ENCODE results near the gene PDGFC. TPM values are rescaled to one million over a fixed set of nuclear protein-coding genes. Genes with fewer than 3 reads are reported as not detected.
"Not testable (repeated sequence)": the region's sequence is repeated elsewhere in the genome, so short reads cannot be mapped to it uniquely, and the experiment has no call there.

PDGFC gene
- total and polyA plus RNA-seq, 2 donors: 23.4 to 73.5 TPM

DNA sequence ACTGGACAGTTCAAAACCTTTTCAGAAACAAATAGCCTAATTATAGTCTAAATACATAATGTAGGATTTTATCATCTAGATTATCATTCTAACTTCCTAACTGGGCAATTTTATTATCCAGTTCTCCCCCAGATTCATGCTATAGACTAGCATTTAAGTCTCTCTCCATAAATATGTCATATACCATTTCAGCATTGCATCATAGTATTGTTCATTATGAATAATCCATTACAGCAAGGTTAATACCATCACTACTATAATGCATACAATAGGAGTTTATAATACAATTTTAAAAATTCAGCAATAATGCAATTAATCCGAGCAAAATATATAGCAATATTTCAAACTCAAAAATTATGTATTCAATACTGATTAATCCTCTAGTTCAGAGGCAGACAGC lies 77.4 kb downstream of the PDGFC start:
- Histone ChIP-seq H3K36me3 (ENCODE audit: insufficient read depth) (no peaks in the 10 kb centered on the region), H3K27ac (ENCODE audit: low read depth) (no peak overlapping the region), H3K4me1 (ENCODE audit: insufficient read depth) (no peaks in the 10 kb centered on the region), H3K4me3 (ENCODE audit: low read depth, low read length) (no peak overlapping the region)
- WGBS: 93% methylated on average over 1 of the region's 1 CpG
- DNase-seq (ENCODE audit: extremely low spot score): no peak

DNA sequence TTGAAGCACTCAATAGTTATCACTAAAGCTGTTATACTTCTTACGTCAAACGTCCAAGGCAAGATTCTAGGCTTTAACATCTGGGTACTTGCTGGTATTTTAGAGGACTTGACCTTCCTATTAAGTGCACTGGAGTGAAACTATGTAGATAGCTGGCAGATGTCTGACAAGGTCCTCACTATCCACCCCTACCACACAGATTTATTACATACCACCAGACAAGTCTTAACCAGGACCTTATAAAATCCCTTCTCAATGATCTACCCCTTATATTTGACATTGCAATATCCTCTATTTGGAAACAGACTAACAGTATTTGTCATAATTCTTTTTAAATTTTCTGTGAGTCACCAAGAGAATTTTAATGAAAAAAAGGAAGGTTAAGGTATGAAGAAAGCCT lies 78.8 kb downstream of the PDGFC start:
- H3K36me3 ChIP-seq (ENCODE audit: insufficient read depth): no peaks in the 10 kb centered on the region
- H3K4me1 ChIP-seq (ENCODE audit: insufficient read depth): no peaks in the 10 kb centered on the region
- WGBS: 67% methylated on average over 2 of the region's 2 CpGs
- no peak overlapping the region for H3K4me3 ChIP-seq (ENCODE audit: low read depth, low read length)
- DNase-seq (ENCODE audit: extremely low spot score): no peak
- no peak overlapping the region for H3K27ac ChIP-seq (ENCODE audit: low read depth)

DNA sequence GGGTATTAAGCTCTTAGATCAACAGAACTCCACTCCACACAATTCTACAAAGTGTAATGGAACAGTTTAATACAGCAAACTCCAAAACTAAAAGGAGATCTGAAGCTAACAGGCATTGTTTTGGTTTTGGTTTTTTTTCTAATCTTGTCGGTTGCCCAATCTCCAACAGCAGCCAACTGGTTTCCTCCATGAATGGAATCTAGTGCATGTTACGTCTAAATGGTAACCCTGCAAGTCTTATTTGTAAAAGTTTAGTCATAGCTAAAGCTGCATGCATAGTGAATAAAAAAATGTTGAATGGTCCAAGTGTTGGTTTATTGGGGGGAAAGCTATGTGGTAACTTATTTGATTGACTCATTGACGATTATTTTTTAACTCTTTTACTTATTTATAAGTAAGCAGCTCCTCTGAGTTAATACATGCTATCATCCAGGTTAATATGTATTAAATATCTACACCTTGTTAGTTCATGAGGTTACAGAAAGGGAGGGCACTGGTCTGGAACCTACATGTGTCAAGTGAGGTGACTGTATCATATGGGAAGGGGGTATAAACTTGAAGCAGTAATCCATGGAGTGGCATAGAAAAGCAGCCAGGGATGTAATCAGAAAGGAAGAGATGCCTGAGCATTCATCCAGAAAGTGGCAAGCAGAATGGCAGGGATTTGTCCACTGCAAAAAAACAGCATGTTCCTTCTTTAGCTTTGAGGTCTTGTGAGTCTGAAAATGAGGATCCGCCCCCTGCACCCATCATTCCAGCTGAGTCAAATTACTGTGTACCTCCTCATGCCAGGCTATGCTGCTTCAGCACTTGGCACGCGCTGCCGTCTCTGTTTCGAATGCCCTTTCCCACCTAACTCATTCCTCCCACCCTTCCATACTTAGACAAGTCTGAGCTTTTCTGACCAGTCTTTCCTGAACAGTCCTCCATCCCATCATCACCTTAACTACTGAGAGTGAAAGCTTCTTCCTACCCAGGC lies 81.7 kb downstream of the PDGFC start:
- Histone ChIP-seq H3K4me3 (ENCODE audit: low read depth, low read length) (no peak overlapping the region), H3K4me1 (ENCODE audit: insufficient read depth) (no peaks in the 10 kb centered on the region), H3K27ac (ENCODE audit: low read depth) (no peak overlapping the region), H3K36me3 (ENCODE audit: insufficient read depth) (no peaks in the 10 kb centered on the region)
- DNase-seq (ENCODE audit: extremely low spot score): no peak
- WGBS: 83% methylated on average over 8 of the region's 8 CpGs

DNA sequence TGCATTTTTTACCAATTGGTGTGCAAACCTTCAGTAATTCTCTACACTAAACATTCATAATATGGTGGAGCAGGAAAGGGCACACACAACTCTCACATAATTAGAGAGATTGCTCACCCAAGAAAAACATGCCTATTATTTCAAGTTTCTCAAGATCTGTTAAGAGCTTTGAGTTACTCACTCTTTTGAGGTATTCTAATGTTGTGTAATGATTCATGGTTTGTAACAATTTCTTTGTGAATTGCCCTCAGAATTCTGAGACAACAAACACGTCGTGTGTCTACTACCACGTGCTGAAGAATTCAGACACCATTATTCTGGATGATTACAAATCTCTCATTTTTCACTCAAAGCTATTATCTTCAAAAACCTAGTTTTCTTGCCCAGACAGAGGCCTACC lies 82.8 kb downstream of the PDGFC start:
- Histone ChIP-seq H3K4me3 (ENCODE audit: low read depth, low read length) (no peak overlapping the region), H3K27ac (ENCODE audit: low read depth) (no peak overlapping the region), H3K36me3 (ENCODE audit: insufficient read depth) (no peaks in the 10 kb centered on the region), H3K4me1 (ENCODE audit: insufficient read depth) (no peaks in the 10 kb centered on the region)
- no peak for DNase-seq (ENCODE audit: extremely low spot score)
- 91% methylated on average over 3 of the region's 3 CpGs for WGBS

DNA sequence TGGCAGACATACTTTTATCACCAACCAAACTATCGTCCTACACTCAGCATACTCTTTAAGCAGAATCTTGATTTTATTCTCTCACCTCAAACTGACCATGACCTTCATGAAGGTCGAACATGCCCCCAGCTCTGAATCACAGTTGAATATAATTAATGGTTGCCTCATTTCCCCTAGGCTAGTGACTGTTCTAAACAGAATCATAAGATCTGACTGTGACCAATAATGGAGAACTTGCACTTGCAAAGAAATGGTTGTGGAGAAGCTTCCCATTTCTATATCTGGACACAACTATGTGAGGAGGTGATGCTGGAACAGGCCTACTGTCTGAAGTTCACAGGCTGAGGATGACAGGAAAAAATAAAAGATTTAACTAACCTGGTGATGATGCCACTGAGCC lies 85.1 kb downstream of the PDGFC start:
- 94% methylated on average over 2 of the region's 2 CpGs for WGBS
- H3K4me1 ChIP-seq (ENCODE audit: insufficient read depth): no peaks in the 10 kb centered on the region
- no peak overlapping the region for H3K27ac ChIP-seq (ENCODE audit: low read depth)
- no peak overlapping the region for H3K4me3 ChIP-seq (ENCODE audit: low read depth, low read length)
- no peak for DNase-seq (ENCODE audit: extremely low spot score)
- H3K36me3 ChIP-seq (ENCODE audit: insufficient read depth): no peaks in the 10 kb centered on the region

DNA sequence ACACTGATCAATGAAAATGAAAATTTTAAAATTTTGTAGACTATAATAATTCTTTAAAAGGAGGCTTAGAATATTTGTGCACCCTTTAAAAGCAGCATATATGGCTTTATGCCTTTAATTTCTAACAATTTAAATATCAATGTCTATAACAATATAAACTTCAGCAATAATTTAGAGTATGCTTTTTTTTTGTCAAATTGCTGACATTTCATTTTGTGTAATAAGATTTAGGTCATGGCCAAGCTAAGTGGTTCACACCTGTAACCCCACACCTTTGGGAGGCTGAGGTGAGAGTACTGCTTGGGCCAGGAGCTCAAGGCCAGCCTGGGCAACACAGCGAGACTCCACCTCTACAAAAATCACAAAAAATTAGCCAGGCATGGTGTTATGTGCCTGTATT lies 86.2 kb downstream of the PDGFC start:
- DNase-seq (ENCODE audit: extremely low spot score): no peak
- Histone ChIP-seq H3K4me1 (ENCODE audit: insufficient read depth) (no peaks in the 10 kb centered on the region), H3K27ac (ENCODE audit: low read depth) (no peak overlapping the region), H3K4me3 (ENCODE audit: low read depth, low read length) (no peak overlapping the region), H3K36me3 (ENCODE audit: insufficient read depth) (no peaks in the 10 kb centered on the region)
- 98% methylated on average over 1 of the region's 1 CpG for WGBS

DNA sequence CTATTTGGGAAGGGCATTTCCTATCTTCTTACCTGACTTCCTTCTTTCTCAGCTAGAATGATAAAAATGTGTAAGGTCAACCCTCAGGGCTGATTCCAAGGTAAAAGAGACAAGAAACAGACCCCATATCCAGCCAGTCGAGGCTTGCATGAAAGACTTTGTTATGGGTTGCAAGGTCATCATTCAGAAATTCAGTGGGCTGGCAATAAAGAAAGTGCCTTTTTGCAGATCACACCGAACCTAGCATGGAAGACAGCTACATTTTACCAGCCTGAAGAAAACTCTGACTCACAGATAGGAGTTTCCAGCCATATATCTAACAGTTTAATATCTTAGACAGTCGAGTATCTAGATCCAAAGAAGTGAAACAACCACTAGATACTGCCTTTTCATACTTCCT lies 87.4 kb downstream of the PDGFC start:
- H3K4me1 ChIP-seq (ENCODE audit: insufficient read depth): no peaks in the 10 kb centered on the region
- no peak overlapping the region for H3K4me3 ChIP-seq (ENCODE audit: low read depth, low read length)
- DNase-seq (ENCODE audit: extremely low spot score): no peak
- H3K27ac ChIP-seq (ENCODE audit: low read depth): no peak overlapping the region
- 48% methylated on average over 3 of the region's 3 CpGs for WGBS
- no peaks in the 10 kb centered on the region for H3K36me3 ChIP-seq (ENCODE audit: insufficient read depth)

DNA sequence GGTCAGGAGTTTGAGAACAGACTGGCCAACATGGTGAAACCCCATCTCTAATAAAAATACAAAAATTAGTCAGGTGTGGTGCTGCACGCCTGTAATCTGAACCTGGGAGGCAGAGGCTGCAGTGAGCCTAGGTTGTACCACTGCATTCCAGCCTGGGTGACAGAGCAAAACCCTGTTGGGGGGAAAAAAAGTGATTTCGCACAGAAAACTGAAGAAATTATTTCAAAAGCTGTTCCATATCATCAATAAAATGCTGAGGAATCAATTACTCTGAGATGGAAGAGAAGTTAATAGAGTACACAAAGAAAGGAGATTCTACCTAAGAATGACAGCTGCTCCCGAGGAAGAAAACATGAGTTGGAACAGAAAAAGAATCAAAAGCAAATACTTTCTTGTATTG lies 95.9 kb downstream of the PDGFC start:
- H3K36me3 ChIP-seq (ENCODE audit: insufficient read depth): no peaks in the 10 kb centered on the region
- H3K4me1 ChIP-seq (ENCODE audit: insufficient read depth): no peaks in the 10 kb centered on the region
- no peak overlapping the region for H3K4me3 ChIP-seq (ENCODE audit: low read depth, low read length)
- no peak overlapping the region for H3K27ac ChIP-seq (ENCODE audit: low read depth)
- no peak for DNase-seq (ENCODE audit: extremely low spot score)
- 94% methylated on average over 3 of the region's 3 CpGs for WGBS

DNA sequence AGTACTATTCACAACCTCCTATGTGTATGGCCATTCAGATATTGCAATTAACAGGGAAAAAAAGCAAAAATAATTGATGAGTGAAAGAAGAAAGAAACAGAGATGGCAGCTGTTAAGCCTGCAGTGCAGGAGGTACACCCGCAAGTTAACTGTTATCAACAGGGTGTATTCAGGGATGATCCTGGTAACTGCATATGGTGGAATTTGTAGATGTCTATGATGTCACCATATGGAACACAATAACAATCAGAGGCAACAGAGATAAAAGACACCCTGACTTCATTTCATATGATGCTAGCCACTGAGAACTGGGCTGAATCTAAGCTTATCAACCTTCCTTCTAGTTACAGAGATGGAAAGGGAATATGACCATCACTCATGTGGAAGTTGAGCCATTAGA lies 96.5 kb downstream of the PDGFC start:
- Histone ChIP-seq H3K27ac (ENCODE audit: low read depth) (no peak overlapping the region), H3K4me1 (ENCODE audit: insufficient read depth) (no peaks in the 10 kb centered on the region), H3K4me3 (ENCODE audit: low read depth, low read length) (no peak overlapping the region), H3K36me3 (ENCODE audit: insufficient read depth) (no peaks in the 10 kb centered on the region)
- WGBS: 97% methylated on average over 1 of the region's 1 CpG
- no peak for DNase-seq (ENCODE audit: extremely low spot score)

DNA sequence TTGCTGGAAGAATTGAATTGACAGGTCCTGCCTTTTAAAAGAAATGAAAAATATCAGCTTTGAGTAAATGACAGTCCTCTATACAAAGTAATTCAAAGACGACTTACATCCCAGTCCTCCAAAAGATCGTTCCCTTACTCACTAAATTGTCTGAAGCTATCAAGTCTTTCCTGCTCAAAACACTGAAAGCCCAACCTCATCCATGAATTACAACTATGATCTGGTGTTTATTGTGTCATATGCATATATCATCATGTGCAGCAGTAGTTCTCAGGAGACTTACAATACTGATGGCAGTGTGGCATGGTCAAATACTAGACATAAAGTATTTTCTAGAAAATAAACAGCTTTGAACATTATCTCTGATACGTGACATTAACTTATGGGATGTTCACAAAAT lies 97.8 kb downstream of the PDGFC start:
- WGBS: 89% methylated on average over 3 of the region's 3 CpGs
- Histone ChIP-seq H3K4me1 (ENCODE audit: insufficient read depth) (no peaks in the 10 kb centered on the region), H3K27ac (ENCODE audit: low read depth) (no peak overlapping the region), H3K4me3 (ENCODE audit: low read depth, low read length) (no peak overlapping the region), H3K36me3 (ENCODE audit: insufficient read depth) (no peaks in the 10 kb centered on the region)
- no peak for DNase-seq (ENCODE audit: extremely low spot score)

DNA sequence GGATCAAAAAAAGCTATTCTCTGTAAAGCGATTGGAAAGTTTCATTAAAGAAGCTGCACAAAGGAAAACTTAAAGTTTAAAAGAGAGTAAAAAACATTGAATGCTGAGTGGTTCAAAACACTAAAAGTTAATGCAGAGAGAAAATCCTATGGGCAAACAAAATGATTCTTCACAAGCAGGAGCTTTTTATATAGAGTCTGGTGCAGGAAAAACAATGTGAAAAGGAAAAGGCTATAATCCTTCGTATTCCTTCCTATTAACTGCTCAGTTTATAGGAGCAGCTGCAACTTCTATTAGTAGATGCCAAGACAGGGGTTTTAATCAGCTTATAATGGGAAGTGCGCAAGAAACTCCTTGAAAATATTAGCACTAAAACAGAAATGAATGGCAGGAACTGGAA lies 100.7 kb downstream of the PDGFC start:
- Histone ChIP-seq H3K27ac (ENCODE audit: low read depth) (no peak overlapping the region), H3K4me1 (ENCODE audit: insufficient read depth) (no peaks in the 10 kb centered on the region), H3K4me3 (ENCODE audit: low read depth, low read length) (no peak overlapping the region), H3K36me3 (ENCODE audit: insufficient read depth) (no peaks in the 10 kb centered on the region)
- 48% methylated on average over 3 of the region's 3 CpGs for WGBS
- DNase-seq (ENCODE audit: extremely low spot score): no peak

DNA sequence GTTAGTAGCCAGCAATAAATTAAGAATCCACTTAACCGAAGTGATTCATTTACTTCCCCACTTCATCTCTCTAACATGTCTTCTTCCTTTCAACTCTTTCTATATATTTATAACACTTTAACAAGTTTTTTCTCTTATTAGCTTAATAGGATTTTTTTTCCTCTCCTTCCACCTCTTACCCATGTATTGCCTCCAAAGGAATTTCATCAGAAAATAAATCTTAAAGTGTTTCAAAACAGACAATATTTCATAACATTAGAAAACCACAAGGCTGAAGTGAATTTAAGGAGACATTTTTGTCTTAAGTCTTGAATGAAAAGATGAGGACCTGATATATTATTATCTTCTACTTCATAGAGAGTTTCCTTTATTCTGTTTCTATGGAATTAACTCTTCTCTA lies 101.5 kb downstream of the PDGFC start:
- no peak overlapping the region for H3K27ac ChIP-seq (ENCODE audit: low read depth)
- DNase-seq (ENCODE audit: extremely low spot score): no peak
- no peaks in the 10 kb centered on the region for H3K36me3 ChIP-seq (ENCODE audit: insufficient read depth)
- H3K4me1 ChIP-seq (ENCODE audit: insufficient read depth): no peaks in the 10 kb centered on the region
- WGBS: 78% methylated on average over 1 of the region's 1 CpG
- no peak overlapping the region for H3K4me3 ChIP-seq (ENCODE audit: low read depth, low read length)

DNA sequence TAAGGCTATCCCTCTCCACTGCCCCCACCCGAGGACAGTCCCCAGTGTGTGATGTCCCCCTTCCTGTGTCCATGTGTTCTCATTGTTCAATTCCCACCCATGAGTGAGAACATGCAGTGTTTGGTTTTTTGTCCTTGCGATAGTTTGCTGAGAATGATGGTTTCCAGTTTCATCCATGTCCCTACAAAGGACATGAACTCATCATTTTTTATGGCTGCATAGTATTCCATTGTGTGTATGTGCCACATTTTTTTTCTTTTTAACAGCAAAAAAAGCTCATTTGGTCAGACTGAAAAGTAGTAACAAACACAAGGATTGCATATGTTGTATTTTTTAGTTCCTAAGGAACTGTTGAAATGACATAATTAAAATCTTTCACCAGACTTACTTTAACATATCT lies 105.5 kb downstream of the PDGFC start:
- not testable (repeated sequence) for H3K4me1 ChIP-seq (ENCODE audit: insufficient read depth); H3K4me3 ChIP-seq (ENCODE audit: low read depth, low read length); DNase-seq (ENCODE audit: extremely low spot score); H3K36me3 ChIP-seq (ENCODE audit: insufficient read depth); H3K27ac ChIP-seq (ENCODE audit: low read depth)
- 91% methylated on average over 1 of the region's 2 CpGs for WGBS

DNA sequence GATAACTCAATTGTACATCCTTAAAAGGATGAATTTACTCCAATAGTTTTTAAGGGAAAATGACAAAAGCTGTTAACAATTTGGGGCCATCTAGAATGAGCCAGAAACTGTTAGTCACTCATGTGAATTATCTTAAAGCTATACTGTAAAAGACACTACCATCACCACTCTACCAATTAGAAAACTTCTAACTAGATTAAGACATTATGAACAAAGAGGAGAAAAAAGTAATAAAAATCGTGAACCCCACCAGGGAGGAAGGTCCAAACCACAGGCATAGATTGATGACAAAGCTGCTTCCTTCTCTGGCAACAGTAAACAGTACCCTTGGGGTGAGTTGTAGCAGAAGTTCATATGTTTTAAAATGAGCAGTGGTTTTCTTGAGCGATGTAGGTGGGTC lies 106.1 kb downstream of the PDGFC start:
- no peak overlapping the region for H3K4me3 ChIP-seq (ENCODE audit: low read depth, low read length)
- no peak for DNase-seq (ENCODE audit: extremely low spot score)
- no peak overlapping the region for H3K27ac ChIP-seq (ENCODE audit: low read depth)
- H3K4me1 ChIP-seq (ENCODE audit: insufficient read depth): no peaks in the 10 kb centered on the region
- 85% methylated on average over 2 of the region's 2 CpGs for WGBS
- no peaks in the 10 kb centered on the region for H3K36me3 ChIP-seq (ENCODE audit: insufficient read depth)

Measured in urinary bladder (tissue), 4 donors.